Chondrocyte (in vitro differentiated cells): Measurements from ENCODE around the gene PDE5A. TPM values are rescaled to one million over a fixed set of nuclear protein-coding genes. Genes with fewer than 3 reads are reported as not detected.
A peak's percentile ranks its signal among the peaks of the same experiment; 100 is the strongest.

Experiments
- DNase-seq: peaks from one replicate; pipeline ENCODE4 v3.0.0; 2021; ENCODE audit warnings: mixed read lengths, low spot score
- H3K27ac Mint-ChIP-seq: one replicate; pipeline ENCODE4 v1.8.0; 2021; ENCODE audit warnings: mild to moderate bottlenecking, moderate library complexity, mixed read lengths; ENCODE audit not compliant: unreplicated experiment
- H3K27me3 Mint-ChIP-seq: 2 replicates; pipeline ENCODE4 v1.8.0; 2021; ENCODE audit warnings: low read depth, mixed read lengths
- H3K36me3 Mint-ChIP-seq: 2 replicates; pipeline ENCODE4 v1.8.0; 2021; ENCODE audit warnings: low read depth, mixed read lengths
- H3K4me1 Mint-ChIP-seq: 2 replicates; pipeline ENCODE4 v1.8.0; 2021; ENCODE audit warnings: low read depth, mild to moderate bottlenecking, mixed read lengths
- H3K4me3 Mint-ChIP-seq: one replicate; pipeline ENCODE4 v1.8.0; 2021; ENCODE audit warnings: mild to moderate bottlenecking, moderate library complexity, mixed read lengths; ENCODE audit not compliant: unreplicated experiment
- H3K9me3 Mint-ChIP-seq: 2 replicates; pipeline ENCODE4 v1.8.0; 2021; ENCODE audit warnings: low read depth, mixed read lengths
- CTCF ChIP-seq: fragments of 200-600 bp; sonication (generic); IDR thresholded peaks from 2 replicates; pipeline ENCODE4 v1.5.0; 2021; ENCODE audit warnings: antibody characterized with exemption, mild to moderate bottlenecking, moderate library complexity
- total RNA-seq: library from RNA; stranded (reverse); gene quantifications from 3 replicates; pipeline ENCODE4 v1.2.1, GENCODE V29; 2021

Gene PDE5A
- total RNA-seq, 1 donor from 2014 or later, result 21.8 TPM

GRCh38 chr4:119525771-119526712 lies 102.6 kb downstream of the PDE5A start:
- Mint-ChIP-seq H3K4me3 (no peak overlapping the region), H3K9me3 (no peaks in the 10 kb centered on the region), H3K4me1 (peaks cover 13% of the 10 kb centered on the region), H3K27ac (no peak overlapping the region), H3K27me3 (no peaks in the 10 kb centered on the region), H3K36me3 (peaks cover 10% of the 10 kb centered on the region)
- no peak for TF ChIP-seq CTCF
- DNase-seq, result no peak

DNA sequence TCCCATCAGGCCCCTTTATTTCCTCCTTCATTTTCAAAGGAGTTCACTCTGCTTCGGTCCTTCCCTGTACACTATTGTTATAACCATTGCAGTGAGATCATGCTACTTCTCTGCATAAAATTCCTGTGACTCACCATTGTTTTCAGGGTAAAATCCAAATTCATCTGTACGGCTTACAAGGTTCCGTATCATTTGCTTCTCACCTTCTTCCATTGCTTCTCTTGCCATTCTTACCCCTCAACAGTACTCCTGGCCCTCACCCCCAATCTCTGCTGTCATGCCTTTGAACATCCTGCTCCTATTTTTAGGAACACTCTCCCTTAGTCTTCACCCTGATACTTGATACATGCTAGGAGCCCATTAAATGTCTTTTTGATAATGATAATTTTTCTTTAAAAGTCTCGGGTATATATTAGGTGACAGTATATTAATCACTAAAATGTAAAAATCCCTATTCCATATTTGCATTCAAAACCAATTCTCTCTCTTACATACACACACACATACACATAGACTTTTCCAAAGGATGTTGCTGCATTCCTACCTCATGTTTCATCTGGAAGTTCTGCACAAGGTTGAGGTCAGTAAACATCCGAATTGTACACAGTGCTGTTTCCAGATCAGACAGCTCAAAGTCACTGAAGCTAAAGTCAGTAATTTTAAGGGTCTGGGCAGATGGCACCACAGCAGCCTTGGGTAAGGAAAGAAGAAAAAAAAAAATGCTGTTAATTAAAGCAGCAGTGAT lies 103.4 kb downstream of the PDE5A start:
- Mint-ChIP-seq H3K4me1 (peaks cover 13% of the 10 kb centered on the region), H3K9me3 (no peaks in the 10 kb centered on the region), H3K27me3 (no peaks in the 10 kb centered on the region), H3K36me3 (peaks cover 11% of the 10 kb centered on the region), H3K4me3 (no peak overlapping the region), H3K27ac (peak overlapping the region; percentile 76)
- no peak for TF ChIP-seq CTCF
- no peak for DNase-seq

DNA sequence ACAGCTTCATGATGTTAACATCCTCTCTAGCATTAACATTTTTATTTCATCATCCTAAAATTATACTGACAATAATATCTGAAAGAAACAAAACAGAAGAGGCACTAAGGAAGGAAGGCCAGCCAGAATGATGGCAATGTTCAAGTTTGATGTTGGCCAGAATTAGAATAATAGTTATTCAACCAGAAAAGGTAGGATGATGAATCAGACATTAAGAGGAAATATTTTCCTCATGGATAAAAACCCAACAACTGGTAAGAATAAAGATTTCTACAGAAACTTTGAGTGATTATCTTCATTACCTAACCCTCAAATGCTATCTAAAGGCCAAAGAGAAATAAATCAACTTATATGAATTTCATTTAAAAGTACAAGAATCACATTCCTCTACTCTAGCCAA lies 105.2 kb downstream of the PDE5A start:
- Mint-ChIP-seq H3K4me1 (peaks cover 14% of the 10 kb centered on the region), H3K27me3 (no peaks in the 10 kb centered on the region), H3K4me3 (no peak overlapping the region), H3K27ac (no peak overlapping the region), H3K9me3 (no peaks in the 10 kb centered on the region), H3K36me3 (peaks cover 9% of the 10 kb centered on the region)
- no peak for DNase-seq
- no peak for TF ChIP-seq CTCF

DNA sequence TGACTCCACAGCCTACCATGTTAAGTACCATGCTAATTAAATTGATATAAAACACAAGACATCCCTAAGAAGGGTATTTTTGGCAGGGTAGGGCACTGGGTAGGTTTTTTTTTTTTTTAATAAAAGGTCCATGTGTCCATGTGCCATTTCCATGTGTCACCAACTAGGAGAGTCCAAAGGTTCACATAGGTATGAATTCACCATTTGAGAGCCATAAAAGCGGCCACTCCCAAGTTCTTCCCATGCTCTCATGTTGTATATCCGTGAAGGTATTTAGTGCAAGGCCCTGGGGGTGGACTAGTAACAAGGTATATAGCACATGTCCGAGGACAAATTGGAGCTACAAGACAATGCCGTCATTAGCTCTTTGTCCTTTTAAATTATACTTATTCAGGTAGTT lies 107.3 kb downstream of the PDE5A start:
- TF ChIP-seq CTCF, result no peak
- Mint-ChIP-seq H3K9me3 (no peaks in the 10 kb centered on the region), H3K4me1 (peaks cover 27% of the 10 kb centered on the region), H3K36me3 (peaks cover 12% of the 10 kb centered on the region), H3K27me3 (no peaks in the 10 kb centered on the region), H3K4me3 (no peak overlapping the region), H3K27ac (no peak overlapping the region)
- DNase-seq, result no peak

GRCh38 chr4:119518915-119519410 lies 109.6 kb downstream of the PDE5A start:
- TF ChIP-seq CTCF, result no peak
- DNase-seq, result no peak
- H3K27me3 Mint-ChIP-seq, result no peaks in the 10 kb centered on the region
- peaks cover 18% of the 10 kb centered on the region for H3K4me1 Mint-ChIP-seq
- no peak overlapping the region for H3K4me3 Mint-ChIP-seq
- peaks cover 10% of the 10 kb centered on the region for H3K36me3 Mint-ChIP-seq
- no peak overlapping the region for H3K27ac Mint-ChIP-seq
- H3K9me3 Mint-ChIP-seq, result no peaks in the 10 kb centered on the region
